ENCODE measurements around the gene UQCC5.

UQCC5 gene

GRCh38 chr3:52546111-52546901 lies 9.9 kb downstream of the UQCC5 start:
- H3K9ac ChIP-seq (ENCODE audit: low read depth, low read length) = no peak overlapping the region
- H3K36me3 ChIP-seq (ENCODE audit: insufficient read depth, low read length) = peaks cover 4% of the 10 kb centered on the region; the same call in 1 of the 2 replicates
- no peaks in the 10 kb centered on the region for H3K4me1 ChIP-seq (ENCODE audit: insufficient read depth, low read length)
- no peaks in the 10 kb centered on the region for H3K9me3 ChIP-seq (ENCODE audit: control insufficient read depth, insufficient read depth, low read length)

- Histone ChIP-seq H3K9me3 (ENCODE audit: control insufficient read depth, insufficient read depth, low read length) (no peaks in the 10 kb centered on the region), H3K4me1 (ENCODE audit: insufficient read depth, low read length) (no peaks in the 10 kb centered on the region), H3K36me3 (ENCODE audit: insufficient read depth, low read length) (peaks cover 4% of the 10 kb centered on the region; the same call in 1 of the 2 replicates), H3K9ac (ENCODE audit: low read depth, low read length) (no peak overlapping the region)
These were observed 10.7 kb downstream of the UQCC5 start for GRCh38 chr3:52547143-52547542.

- no peak overlapping the region for H3K9ac ChIP-seq (ENCODE audit: low read depth, low read length)
- no peaks in the 10 kb centered on the region for H3K9me3 ChIP-seq (ENCODE audit: control insufficient read depth, insufficient read depth, low read length)
- H3K36me3 ChIP-seq (ENCODE audit: insufficient read depth, low read length) = peaks cover 4% of the 10 kb centered on the region
- H3K4me1 ChIP-seq (ENCODE audit: insufficient read depth, low read length) = no peaks in the 10 kb centered on the region; the same call in 1 of the 2 replicates
These were observed 14.7 kb downstream of the UQCC5 start for GRCh38 chr3:52551118-52551517.

- no peaks in the 10 kb centered on the region for H3K9me3 ChIP-seq (ENCODE audit: control insufficient read depth, insufficient read depth, low read length)
- H3K9ac ChIP-seq (ENCODE audit: low read depth, low read length) = no peak overlapping the region
- peaks cover 4% of the 10 kb centered on the region for H3K36me3 ChIP-seq (ENCODE audit: insufficient read depth, low read length)
- H3K4me1 ChIP-seq (ENCODE audit: insufficient read depth, low read length) = peaks cover 6% of the 10 kb centered on the region; the same call in 1 of the 2 replicates
These were observed 15.7 kb downstream of the UQCC5 start for GRCh38 chr3:52552089-52552488.

GRCh38 chr3:52554026-52554755 lies 17.8 kb downstream of the UQCC5 start:
- Histone ChIP-seq H3K9me3 (ENCODE audit: control insufficient read depth, insufficient read depth, low read length) (no peaks in the 10 kb centered on the region), H3K4me1 (ENCODE audit: insufficient read depth, low read length) (peaks cover 6% of the 10 kb centered on the region; the same call in 1 of the 2 replicates), H3K36me3 (ENCODE audit: insufficient read depth, low read length) (no peaks in the 10 kb centered on the region; the same call in none of the 2 replicates), H3K9ac (ENCODE audit: low read depth, low read length) (no peak overlapping the region)

GRCh38 chr3:52555056-52555455 lies 18.7 kb downstream of the UQCC5 start:
- Histone ChIP-seq H3K4me1 (ENCODE audit: insufficient read depth, low read length) (peaks cover 6% of the 10 kb centered on the region; the same call in 1 of the 2 replicates), H3K9me3 (ENCODE audit: control insufficient read depth, insufficient read depth, low read length) (no peaks in the 10 kb centered on the region), H3K9ac (ENCODE audit: low read depth, low read length) (no peak overlapping the region), H3K36me3 (ENCODE audit: insufficient read depth, low read length) (no peaks in the 10 kb centered on the region; the same call in none of the 2 replicates)

- peaks cover 3% of the 10 kb centered on the region for H3K36me3 ChIP-seq (ENCODE audit: insufficient read depth, low read length)
- no peak overlapping the region for H3K9ac ChIP-seq (ENCODE audit: low read depth, low read length)
- H3K4me1 ChIP-seq (ENCODE audit: insufficient read depth, low read length) = peaks cover 6% of the 10 kb centered on the region; the same call in 1 of the 2 replicates
- no peaks in the 10 kb centered on the region for H3K9me3 ChIP-seq (ENCODE audit: control insufficient read depth, insufficient read depth, low read length)
These were observed 20.9 kb downstream of the UQCC5 start for GRCh38 chr3:52557011-52557960.

- peaks cover 6% of the 10 kb centered on the region; the same call in 1 of the 2 replicates for H3K4me1 ChIP-seq (ENCODE audit: insufficient read depth, low read length)
- H3K9me3 ChIP-seq (ENCODE audit: control insufficient read depth, insufficient read depth, low read length) = no peaks in the 10 kb centered on the region
- peaks cover 7% of the 10 kb centered on the region for H3K36me3 ChIP-seq (ENCODE audit: insufficient read depth, low read length)
- H3K9ac ChIP-seq (ENCODE audit: low read depth, low read length) = no peak overlapping the region
These were observed 22.0 kb downstream of the UQCC5 start for GRCh38 chr3:52558436-52558835.

GRCh38 chr3:52561028-52561747 lies 24.8 kb downstream of the UQCC5 start:
- Histone ChIP-seq H3K36me3 (ENCODE audit: insufficient read depth, low read length) (peaks cover 7% of the 10 kb centered on the region; the same call in 1 of the 2 replicates), H3K9me3 (ENCODE audit: control insufficient read depth, insufficient read depth, low read length) (no peaks in the 10 kb centered on the region), H3K4me1 (ENCODE audit: insufficient read depth, low read length) (peaks cover 6% of the 10 kb centered on the region; the same call in 1 of the 2 replicates), H3K9ac (ENCODE audit: low read depth, low read length) (no peak overlapping the region)

- Histone ChIP-seq H3K9ac (ENCODE audit: low read depth, low read length) (no peak overlapping the region), H3K9me3 (ENCODE audit: control insufficient read depth, insufficient read depth, low read length) (no peaks in the 10 kb centered on the region), H3K4me1 (ENCODE audit: insufficient read depth, low read length) (no peaks in the 10 kb centered on the region), H3K36me3 (ENCODE audit: insufficient read depth, low read length) (peaks cover 7% of the 10 kb centered on the region; the same call in 1 of the 2 replicates)
These were observed 27.6 kb downstream of the UQCC5 start for GRCh38 chr3:52563984-52564383.

- Histone ChIP-seq H3K9me3 (ENCODE audit: control insufficient read depth, insufficient read depth, low read length) (no peaks in the 10 kb centered on the region), H3K36me3 (ENCODE audit: insufficient read depth, low read length) (peaks cover 3% of the 10 kb centered on the region; the same call in 1 of the 2 replicates), H3K9ac (ENCODE audit: low read depth, low read length) (no peak overlapping the region), H3K4me1 (ENCODE audit: insufficient read depth, low read length) (no peaks in the 10 kb centered on the region)
These were observed 31.7 kb downstream of the UQCC5 start for GRCh38 chr3:52568069-52568468.

- Histone ChIP-seq H3K4me1 (ENCODE audit: insufficient read depth, low read length) (no peaks in the 10 kb centered on the region), H3K9me3 (ENCODE audit: control insufficient read depth, insufficient read depth, low read length) (no peaks in the 10 kb centered on the region), H3K36me3 (ENCODE audit: insufficient read depth, low read length) (0 out of 2 replicates have a peak, but pooled peaks cover 6% of the 10 kb centered on the region), H3K9ac (ENCODE audit: low read depth, low read length) (no peak overlapping the region)
These were observed 33.7 kb downstream of the UQCC5 start for GRCh38 chr3:52570076-52570475.

- peaks cover 12% of the 10 kb centered on the region; the same call in 1 of the 2 replicates for H3K36me3 ChIP-seq (ENCODE audit: insufficient read depth, low read length)
These were observed 35.8 kb downstream of the UQCC5 start for GRCh38 chr3:52572221-52572620.

More at GRCh38 chr3:52572221-52572620, 35.8 kb downstream of the UQCC5 start:
- no peak overlapping the region for H3K9ac ChIP-seq (ENCODE audit: low read depth, low read length)
- no peaks in the 10 kb centered on the region for H3K9me3 ChIP-seq (ENCODE audit: control insufficient read depth, insufficient read depth, low read length)
- H3K4me1 ChIP-seq (ENCODE audit: insufficient read depth, low read length) = no peaks in the 10 kb centered on the region

Data from ES-I3 (cell line).